Measurements from ENCODE around the gene WNT16.
A peak's percentile ranks its signal among the peaks of the same experiment; 100 is the strongest.
"Not testable (repeated sequence)": the region's sequence is repeated elsewhere in the genome, so short reads cannot be mapped to it uniquely, and the experiment has no call there.

The WNT16 gene

GRCh38 chr7:121305109-121305508 is 23.7 kb upstream of the WNT16 start:
- Histone ChIP-seq H3K27ac (ENCODE audit: low read depth, low read length) (no peak overlapping the region), H3K4me1 (ENCODE audit: control insufficient read depth in 5 of 5, insufficient read depth in 5 of 5, low read length in 5 of 5) (peaks cover 0 to 20% (median 9%) of the 10 kb centered on the region in 5 donors), H3K36me3 (ENCODE audit: control insufficient read depth in 5 of 5, insufficient read depth in 5 of 5, low read length in 5 of 5) (no peaks in the 10 kb centered on the region), H3K4me3 (ENCODE audit: low read depth in 1 of 5, low read length in 5 of 5) (no peak overlapping the region), H3K9ac (ENCODE audit: low read length in 5 of 5) (no peak overlapping the region), H3K27me3 (ENCODE audit: control insufficient read depth in 5 of 5, insufficient read depth in 4 of 5, low read length in 5 of 5) (no peaks in the 10 kb centered on the region), H3K9me3 (ENCODE audit: control insufficient read depth in 5 of 5, low read length in 5 of 5) (peaks cover 0 to 3% (median 2%) of the 10 kb centered on the region in 5 donors)

GRCh38 chr7:121306565-121306964 is 22.2 kb upstream of the WNT16 start:
- Histone ChIP-seq H3K9ac (ENCODE audit: low read length in 5 of 5) (no peak overlapping the region), H3K4me3 (ENCODE audit: low read depth in 1 of 5, low read length in 5 of 5) (no peak overlapping the region), H3K36me3 (ENCODE audit: control insufficient read depth in 5 of 5, insufficient read depth in 5 of 5, low read length in 5 of 5) (no peaks in the 10 kb centered on the region), H3K4me1 (ENCODE audit: control insufficient read depth in 5 of 5, insufficient read depth in 5 of 5, low read length in 5 of 5) (peaks cover 0 to 20% (median 9%) of the 10 kb centered on the region in 5 donors), H3K27me3 (ENCODE audit: control insufficient read depth in 5 of 5, insufficient read depth in 4 of 5, low read length in 5 of 5) (no peaks in the 10 kb centered on the region), H3K27ac (ENCODE audit: low read depth, low read length) (no peak overlapping the region), H3K9me3 (ENCODE audit: control insufficient read depth in 5 of 5, low read length in 5 of 5) (peaks cover 0 to 3% (median 2%) of the 10 kb centered on the region in 5 donors)

- Histone ChIP-seq H3K9me3 (ENCODE audit: control insufficient read depth in 5 of 5, low read length in 5 of 5) (peaks cover 0 to 3% (median 2%) of the 10 kb centered on the region in 5 donors), H3K36me3 (ENCODE audit: control insufficient read depth in 5 of 5, insufficient read depth in 5 of 5, low read length in 5 of 5) (no peaks in the 10 kb centered on the region), H3K27ac (ENCODE audit: low read depth, low read length) (no peak overlapping the region), H3K27me3 (ENCODE audit: control insufficient read depth in 5 of 5, insufficient read depth in 4 of 5, low read length in 5 of 5) (no peaks in the 10 kb centered on the region), H3K9ac (ENCODE audit: low read length in 5 of 5) (no peak overlapping the region), H3K4me3 (ENCODE audit: low read depth in 1 of 5, low read length in 5 of 5) (no peak overlapping the region), H3K4me1 (ENCODE audit: control insufficient read depth in 5 of 5, insufficient read depth in 5 of 5, low read length in 5 of 5) (peaks cover 0 to 20% (median 9%) of the 10 kb centered on the region in 5 donors)
These were observed 21.7 kb upstream of the WNT16 start for GRCh38 chr7:121307021-121307574.

- H3K27me3 ChIP-seq (ENCODE audit: control insufficient read depth in 5 of 5, insufficient read depth in 4 of 5, low read length in 5 of 5) = no peaks in the 10 kb centered on the region
- H3K36me3 ChIP-seq (ENCODE audit: control insufficient read depth in 5 of 5, insufficient read depth in 5 of 5, low read length in 5 of 5) = no peaks in the 10 kb centered on the region
- H3K9ac ChIP-seq (ENCODE audit: low read length in 5 of 5) = no peak overlapping the region
- peaks cover 0 to 15% (median 12%) of the 10 kb centered on the region in 5 donors for H3K4me1 ChIP-seq (ENCODE audit: control insufficient read depth in 5 of 5, insufficient read depth in 5 of 5, low read length in 5 of 5)
- H3K9me3 ChIP-seq (ENCODE audit: control insufficient read depth in 5 of 5, low read length in 5 of 5) = peaks cover 0 to 3% (median 2%) of the 10 kb centered on the region in 5 donors
- no peak overlapping the region for H3K27ac ChIP-seq (ENCODE audit: low read depth, low read length)
- peak overlapping the region in 3 of 5 donors; percentile 7 to 33 (median 13) for H3K4me3 ChIP-seq (ENCODE audit: low read depth in 1 of 5, low read length in 5 of 5)
These were observed 15.5 kb upstream of the WNT16 start for GRCh38 chr7:121313220-121313792.

GRCh38 chr7:121313793-121314676 is 14.8 kb upstream of the WNT16 start:
- Histone ChIP-seq H3K36me3 (ENCODE audit: control insufficient read depth in 5 of 5, insufficient read depth in 5 of 5, low read length in 5 of 5) (no peaks in the 10 kb centered on the region), H3K9me3 (ENCODE audit: control insufficient read depth in 5 of 5, low read length in 5 of 5) (peaks cover 0 to 3% (median 2%) of the 10 kb centered on the region in 5 donors), H3K4me1 (ENCODE audit: control insufficient read depth in 5 of 5, insufficient read depth in 5 of 5, low read length in 5 of 5) (peaks cover 0 to 15% (median 12%) of the 10 kb centered on the region in 5 donors), H3K4me3 (ENCODE audit: low read depth in 1 of 5, low read length in 5 of 5) (peak overlapping the region in 3 of 5 donors; percentile 7 to 33 (median 13)), H3K27ac (ENCODE audit: low read depth, low read length) (no peak overlapping the region), H3K27me3 (ENCODE audit: control insufficient read depth in 5 of 5, insufficient read depth in 4 of 5, low read length in 5 of 5) (no peaks in the 10 kb centered on the region), H3K9ac (ENCODE audit: low read length in 5 of 5) (no peak overlapping the region)

- H3K36me3 ChIP-seq (ENCODE audit: control insufficient read depth in 5 of 5, insufficient read depth in 5 of 5, low read length in 5 of 5); H3K27ac ChIP-seq (ENCODE audit: low read depth, low read length); H3K9me3 ChIP-seq (ENCODE audit: control insufficient read depth in 5 of 5, low read length in 5 of 5); H3K27me3 ChIP-seq (ENCODE audit: control insufficient read depth in 5 of 5, insufficient read depth in 4 of 5, low read length in 5 of 5); H3K4me3 ChIP-seq (ENCODE audit: low read depth in 1 of 5, low read length in 5 of 5); H3K9ac ChIP-seq (ENCODE audit: low read length in 5 of 5): not testable (repeated sequence)
- peaks cover 0 to 15% (median 12%) of the 10 kb centered on the region in 5 donors for H3K4me1 ChIP-seq (ENCODE audit: control insufficient read depth in 5 of 5, insufficient read depth in 5 of 5, low read length in 5 of 5)
These were observed 13.6 kb upstream of the WNT16 start for GRCh38 chr7:121315170-121315569.

GRCh38 chr7:121322460-121322859 is 6.3 kb upstream of the WNT16 start:
- Histone ChIP-seq H3K36me3 (ENCODE audit: control insufficient read depth in 5 of 5, insufficient read depth in 5 of 5, low read length in 5 of 5) (no peaks in the 10 kb centered on the region), H3K4me3 (ENCODE audit: low read depth in 1 of 5, low read length in 5 of 5) (no peak overlapping the region), H3K27ac (ENCODE audit: low read depth, low read length) (no peak overlapping the region), H3K9me3 (ENCODE audit: control insufficient read depth in 5 of 5, low read length in 5 of 5) (no peaks in the 10 kb centered on the region), H3K9ac (ENCODE audit: low read length in 5 of 5) (no peak overlapping the region), H3K4me1 (ENCODE audit: control insufficient read depth in 5 of 5, insufficient read depth in 5 of 5, low read length in 5 of 5) (peaks cover 0 to 6% (median 0%) of the 10 kb centered on the region in 5 donors), H3K27me3 (ENCODE audit: control insufficient read depth in 5 of 5, insufficient read depth in 4 of 5, low read length in 5 of 5) (no peaks in the 10 kb centered on the region)

GRCh38 chr7:121323515-121324302 is 5.1 kb upstream of the WNT16 start:
- Histone ChIP-seq H3K4me1 (ENCODE audit: control insufficient read depth in 5 of 5, insufficient read depth in 5 of 5, low read length in 5 of 5) (peaks cover 0 to 6% (median under 1%) of the 10 kb centered on the region in 5 donors), H3K36me3 (ENCODE audit: control insufficient read depth in 5 of 5, insufficient read depth in 5 of 5, low read length in 5 of 5) (no peaks in the 10 kb centered on the region), H3K9ac (ENCODE audit: low read length in 5 of 5) (no peak overlapping the region), H3K27ac (ENCODE audit: low read depth, low read length) (no peak overlapping the region), H3K9me3 (ENCODE audit: control insufficient read depth in 5 of 5, low read length in 5 of 5) (no peaks in the 10 kb centered on the region), H3K4me3 (ENCODE audit: low read depth in 1 of 5, low read length in 5 of 5) (no peak overlapping the region), H3K27me3 (ENCODE audit: control insufficient read depth in 5 of 5, insufficient read depth in 4 of 5, low read length in 5 of 5) (peaks cover 0 to 8% (median 6%) of the 10 kb centered on the region in 5 donors)

GRCh38 chr7:121327671-121328070 is 1.1 kb upstream of the WNT16 start:
- Histone ChIP-seq H3K9ac (ENCODE audit: low read length in 5 of 5) (no peak overlapping the region), H3K36me3 (ENCODE audit: control insufficient read depth in 5 of 5, insufficient read depth in 5 of 5, low read length in 5 of 5) (no peaks in the 10 kb centered on the region), H3K9me3 (ENCODE audit: control insufficient read depth in 5 of 5, low read length in 5 of 5) (no peaks in the 10 kb centered on the region), H3K27ac (ENCODE audit: low read depth, low read length) (no peak overlapping the region), H3K27me3 (ENCODE audit: control insufficient read depth in 5 of 5, insufficient read depth in 4 of 5, low read length in 5 of 5) (peaks cover 21 to 41% (median 36%) of the 10 kb centered on the region in 5 donors), H3K4me1 (ENCODE audit: control insufficient read depth in 5 of 5, insufficient read depth in 5 of 5, low read length in 5 of 5) (peaks cover 0 to 26% (median 20%) of the 10 kb centered on the region in 5 donors), H3K4me3 (ENCODE audit: low read depth in 1 of 5, low read length in 5 of 5) (no peak overlapping the region)

Data from subcutaneous abdominal adipose tissue (tissue), 5 donors.